Endothelial cell of umbilical vein (primary cell): ENCODE data around the gene ZHX3. TPM values are rescaled to one million over a fixed set of nuclear protein-coding genes. Genes with fewer than 3 reads are reported as not detected.

Experiments used
- BruUV-seq: library from RNA; stranded (reverse); fragments of 400-500 nt; replicated peaks from 2 replicates; lab custom pipeline; 2021; lab: Mats Ljungman, UMichigan
- CTCF ChIA-PET: fragments of 300-600, 350-600 bp; sonication (Branson Sonifier 250); formaldehyde crosslinking; loops from one replicate; lab custom pipeline; 2021; ENCODE audit warnings: antibody characterized with exemption, inconsistent platforms; lab: Charles Lee
- POLR2A ChIA-PET: fragments of 300-600, 350-600 bp; sonication (Branson Sonifier 250); formaldehyde crosslinking; loops from one replicate; lab custom pipeline; 2021; ENCODE audit warnings: antibody characterized with exemption, inconsistent platforms; lab: Charles Lee
- DNase-seq: peaks from one replicate; pipeline ENCODE4 v3.0.0-alpha.2; 2011; ENCODE audit warnings: low read depth, low spot score
- FAIRE-seq: peaks from 2 replicates; lab custom pipeline; 2011; peaks lifted over from hg19 to GRCh38; lab: Jason Lieb, UNC
- H2AFZ ChIP-seq: 2 replicates; pipeline ENCODE4 v1.6.0; 2012; ENCODE audit warnings: low read depth, low read length, control low read depth, inconsistent platforms
- H3K27ac ChIP-seq: 2 replicates; pipeline ENCODE4 v1.5.1; 2011; ENCODE audit warnings: low read depth, mild to moderate bottlenecking, control low read depth, low read length, moderate library complexity; ENCODE audit not compliant: insufficient read depth
- H3K27me3 ChIP-seq, 2 experiments: 2 replicates each; pipeline versions ENCODE4 v1.6.0 to v1.6.1; 2011; ENCODE audit warnings: low read length in 2 of 2, mixed read lengths in 1 of 2; ENCODE audit not compliant: control insufficient read depth in 2 of 2, insufficient read depth in 2 of 2
- H3K36me3 ChIP-seq, 2 experiments: 2 replicates in 1 of 2; 3 replicates in 1 of 2; pipeline ENCODE4 v1.5.1; 2011; ENCODE audit warnings: low read length in 2 of 2, mild to moderate bottlenecking in 1 of 2, moderate library complexity in 1 of 2; ENCODE audit not compliant: control insufficient read depth in 2 of 2, insufficient read depth in 2 of 2; ENCODE audit errors: extremely low read depth in 1 of 2
- H3K4me1 ChIP-seq: 3 replicates; pipeline ENCODE4 v1.5.1; 2011; ENCODE audit warnings: mild to moderate bottlenecking, low read length; ENCODE audit not compliant: control insufficient read depth, insufficient read depth; ENCODE audit errors: extremely low read depth
- H3K4me2 ChIP-seq: 2 replicates; pipeline ENCODE4 v1.6.1; 2011; ENCODE audit warnings: low read length, control low read depth, mixed read lengths; ENCODE audit not compliant: insufficient read depth
- H3K4me3 ChIP-seq, 3 experiments: fragments of 200-600 bp in 1 of 3; sonication (generic), shearing (Covaris generic) in 1 of 3; replicated peaks in 1 of 3; 2 replicates each; pipeline ENCODE4 v1.5.1; 2011 to 2016; ENCODE audit warnings: control low read depth in 3 of 3, low read length in 3 of 3, mild to moderate bottlenecking in 2 of 3, inconsistent platforms in 1 of 3, low read depth in 1 of 3, moderate library complexity in 1 of 3; ENCODE audit not compliant: insufficient read depth in 1 of 3
- H3K79me2 ChIP-seq: 2 replicates; pipeline ENCODE4 v1.6.0; 2012; ENCODE audit warnings: low read length, inconsistent platforms; ENCODE audit not compliant: control insufficient read depth, insufficient read depth
- H3K9ac ChIP-seq: replicated peaks from 2 replicates; pipeline ENCODE3; 2011; ENCODE audit warnings: low read length, control low read depth; ENCODE audit not compliant: insufficient read depth; ENCODE audit errors: extremely low read depth
- H3K9me1 ChIP-seq: replicated peaks from 3 replicates; pipeline ENCODE4 v1.6.0; 2011; ENCODE audit warnings: mild to moderate bottlenecking, low read length; ENCODE audit not compliant: control insufficient read depth, insufficient read depth; ENCODE audit errors: extremely low read depth
- H3K9me3 ChIP-seq: replicated peaks from 2 replicates; pipeline ENCODE4 v1.5.1; 2012; ENCODE audit warnings: low read length, inconsistent platforms; ENCODE audit not compliant: control insufficient read depth, insufficient read depth
- H4K20me1 ChIP-seq: replicated peaks from 2 replicates; pipeline ENCODE3; 2011; ENCODE audit warnings: mild to moderate bottlenecking, low read length; ENCODE audit not compliant: control insufficient read depth, insufficient read depth; ENCODE audit errors: extremely low read depth
- EZH2 ChIP-seq: IDR thresholded peaks from 2 replicates; pipeline ENCODE4 v1.6.1; 2012; ENCODE audit warnings: borderline replicate concordance, low read depth, mild to moderate bottlenecking, moderate library complexity, low read length, inconsistent platforms; ENCODE audit not compliant: severe bottlenecking
- FOS ChIP-seq: IDR thresholded peaks from 2 replicates; pipeline ENCODE4 v1.6.1; 2011; ENCODE audit warnings: mild to moderate bottlenecking, low read length, moderate library complexity, borderline replicate concordance; ENCODE audit not compliant: insufficient read depth
- GATA2 ChIP-seq: IDR thresholded peaks from 2 replicates; pipeline ENCODE4 v1.7.0; 2011; ENCODE audit warnings: low read depth, mild to moderate bottlenecking, moderate library complexity, mixed read lengths, low read length; ENCODE audit not compliant: insufficient read length, insufficient read depth
- JUN ChIP-seq: IDR thresholded peaks from 2 replicates; pipeline ENCODE4 v1.6.1; 2011; ENCODE audit warnings: borderline replicate concordance, low read depth; ENCODE audit not compliant: insufficient read length, insufficient read depth
- MYC ChIP-seq: IDR thresholded peaks from one replicate; pipeline ENCODE4 v1.6.1; 2011; ENCODE audit warnings: mild to moderate bottlenecking, low read depth, low read length
- POLR2A ChIP-seq: IDR thresholded peaks from 2 replicates; pipeline ENCODE4 v1.6.1; 2012; ENCODE audit warnings: low read depth, mild to moderate bottlenecking, control low read depth, low read length
- POLR2AphosphoS5 ChIP-seq: IDR thresholded peaks from 2 replicates; pipeline ENCODE4 v1.6.1; 2012; ENCODE audit warnings: low read depth, mild to moderate bottlenecking, control low read depth, low read length, moderate library complexity; ENCODE audit not compliant: insufficient read depth
- dilution Hi-C: fragments of 300-500 bp; cut with MboI; formaldehyde crosslinking; loops from one replicate; pipeline ENCODE4 v1.15.0; 2019; ENCODE audit warnings: low sequenced_read_pairs; ENCODE audit not compliant: extremely low pct_ligation_motif_present
- intact Hi-C: fragments of 100-400 bp; cut with micrococcal nuclease; formaldehyde crosslinking; loops from one replicate; pipeline ENCODE4 v1.10.0; 2022
- polyA plus RNA-seq, 4 experiments: library from polyadenylated mRNA; depleted of rRNA in 3 of 4; stranded (reverse) in 3 of 4; unstranded in 1 of 4; fragments of >200 nt; gene quantifications; 2 replicates each; pipeline versions ENCODE4 v1.2.1 to v1.2.3, GENCODE V29; 2011 to 2012; ENCODE audit warnings: missing spikeins in 1 of 4
- total RNA-seq: library from RNA; stranded (reverse); gene quantifications from 2 replicates; pipeline ENCODE4 v1.2.3, GENCODE V29; 2021
- TF ChIP-seq, protein P1 (sequence below): IDR thresholded peaks from 2 replicates; pipeline ENCODE4 v1.6.1; 2011; ENCODE audit not compliant: insufficient read depth, insufficient read length
- TF ChIP-seq, protein P2 (sequence below), 2 donors: IDR thresholded peaks; 1 replicate in 1 of 2; 2 replicates in 1 of 2; pipeline ENCODE4 v1.5.1; 2011; ENCODE audit warnings: low read length in 2 of 2, mild to moderate bottlenecking in 2 of 2, moderate library complexity in 2 of 2, control low read depth in 1 of 2, inconsistent platforms in 1 of 2, low read depth in 1 of 2; ENCODE audit not compliant: insufficient read depth in 1 of 2; ENCODE audit errors: extremely low read depth in 1 of 2

Gene ZHX3
- total and polyA plus RNA-seq, 2 donors (not counting 3 experiments of a cell fraction or from before 2014, with no cell fraction given) = 7.4 to 17.8 TPM

DNA sequence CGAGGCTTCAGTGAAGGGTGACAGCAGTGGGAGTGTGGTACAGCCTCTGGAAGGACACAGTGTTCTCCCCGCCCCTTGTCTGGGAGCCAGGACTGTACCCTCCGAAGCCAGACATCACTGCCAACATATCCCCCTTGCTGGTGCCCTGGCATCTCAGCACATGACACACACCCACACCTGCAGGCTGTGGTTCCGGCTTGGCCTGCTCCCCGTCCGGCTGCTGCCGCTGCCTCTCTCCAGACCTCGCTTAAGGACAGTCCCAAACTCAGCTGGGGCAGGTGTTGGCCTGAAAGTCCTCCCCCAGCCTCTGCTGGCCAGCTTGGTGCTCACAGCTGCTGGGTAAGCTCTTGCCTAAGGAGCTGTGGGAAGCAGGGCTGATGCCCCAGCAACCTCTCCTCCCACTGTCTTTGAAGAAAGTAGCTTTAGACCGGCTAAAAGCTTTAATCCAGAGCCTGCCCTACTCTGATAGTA is 42.0 kb upstream of the ZHX3 start:
- H3K79me2 ChIP-seq = no peaks in the 10 kb centered on the region
- ChIA-PET POLR2A (no interaction called here), CTCF (no interaction called here)
- no peaks in the 10 kb centered on the region for H3K9me3 ChIP-seq
- no peak overlapping the region for H3K4me2 ChIP-seq
- no peak for FAIRE-seq
- H3K27ac ChIP-seq = no peak overlapping the region
- H4K20me1 ChIP-seq = no peaks in the 10 kb centered on the region
- H3K36me3 ChIP-seq = no peaks in the 10 kb centered on the region
- no peak for TF ChIP-seq MYC
- no peak for TF ChIP-seq POLR2AphosphoS5
- no peak for TF ChIP-seq EZH2
- no peak for TF ChIP-seq FOS
- TF ChIP-seq, protein P1, sequence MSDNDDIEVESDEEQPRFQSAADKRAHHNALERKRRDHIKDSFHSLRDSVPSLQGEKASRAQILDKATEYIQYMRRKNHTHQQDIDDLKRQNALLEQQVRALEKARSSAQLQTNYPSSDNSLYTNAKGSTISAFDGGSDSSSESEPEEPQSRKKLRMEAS = no peak
- TF ChIP-seq GATA2 = no peak
- TF ChIP-seq, protein P2, sequence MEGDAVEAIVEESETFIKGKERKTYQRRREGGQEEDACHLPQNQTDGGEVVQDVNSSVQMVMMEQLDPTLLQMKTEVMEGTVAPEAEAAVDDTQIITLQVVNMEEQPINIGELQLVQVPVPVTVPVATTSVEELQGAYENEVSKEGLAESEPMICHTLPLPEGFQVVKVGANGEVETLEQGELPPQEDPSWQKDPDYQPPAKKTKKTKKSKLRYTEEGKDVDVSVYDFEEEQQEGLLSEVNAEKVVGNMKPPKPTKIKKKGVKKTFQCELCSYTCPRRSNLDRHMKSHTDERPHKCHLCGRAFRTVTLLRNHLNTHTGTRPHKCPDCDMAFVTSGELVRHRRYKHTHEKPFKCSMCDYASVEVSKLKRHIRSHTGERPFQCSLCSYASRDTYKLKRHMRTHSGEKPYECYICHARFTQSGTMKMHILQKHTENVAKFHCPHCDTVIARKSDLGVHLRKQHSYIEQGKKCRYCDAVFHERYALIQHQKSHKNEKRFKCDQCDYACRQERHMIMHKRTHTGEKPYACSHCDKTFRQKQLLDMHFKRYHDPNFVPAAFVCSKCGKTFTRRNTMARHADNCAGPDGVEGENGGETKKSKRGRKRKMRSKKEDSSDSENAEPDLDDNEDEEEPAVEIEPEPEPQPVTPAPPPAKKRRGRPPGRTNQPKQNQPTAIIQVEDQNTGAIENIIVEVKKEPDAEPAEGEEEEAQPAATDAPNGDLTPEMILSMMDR (IDR thresholded peaks at IDR 0.05; ENCODE audit: extremely low read depth in 1 of 2, insufficient read depth in 1 of 2, low read depth in 1 of 2, low read length in 2 of 2) = no peak
- TF ChIP-seq JUN = no peak
- TF ChIP-seq POLR2A = no peak
- H3K9me1 ChIP-seq = no peaks in the 10 kb centered on the region
- no peaks in the 10 kb centered on the region for H3K4me1 ChIP-seq
- H3K27me3 ChIP-seq = peaks cover 0 to under 1% of the 10 kb centered on the region in 2 experiments
- no peak overlapping the region for H3K4me3 ChIP-seq
- DNase-seq = no peak
- intact Hi-C loops = no loop called here
- dilution Hi-C loops = no loop called here
- BruUV-seq = no TSS peak
- no peak overlapping the region for H3K9ac ChIP-seq
- H2AFZ ChIP-seq = no peak overlapping the region
